Stimulated activated CD4-positive, alpha-beta T cell treated with anti-CD3 and anti-CD28 coated beads, TNF-alpha, amount 100 ng/mL, for 1 hour (primary cell): ENCODE data around the gene IDUA.
A peak's percentile ranks its signal among the peaks of the same experiment; 100 is the strongest.
"Not testable (repeated sequence)": the region's sequence is repeated elsewhere in the genome, so short reads cannot be mapped to it uniquely, and the experiment has no call there.

ENCODE experiments used
- DNase-seq, 3 donors: peaks; one replicate each; pipeline ENCODE4 v3.0.0-alpha.2; 2020; ENCODE audit warnings: low read depth in 3 of 3, low spot score in 1 of 3

Gene IDUA

GRCh38 chr4:986879-987623 lies at the start of gene IDUA:
IDUA (plus strand) TSS chr4:987044; CDS start chr4:987085, 41 bp downstream.
- DNase-seq = peak; percentile 58 to 80 (median 76)

- DNase-seq = not testable (repeated sequence)
Observed at GRCh38 chr4:939508-939907, 47.3 kb upstream of the IDUA start.

GRCh38 chr4:945274-946102 lies 41.4 kb upstream of the IDUA start:
- no peak for DNase-seq

GRCh38 chr4:946103-946450 lies 40.8 kb upstream of the IDUA start:
- DNase-seq = no peak

- no peak for DNase-seq
Observed at GRCh38 chr4:946517-947471, 40.0 kb upstream of the IDUA start.

- no peak for DNase-seq
Observed at GRCh38 chr4:947491-947971, 39.3 kb upstream of the IDUA start.

- no peak for DNase-seq
Observed at GRCh38 chr4:948101-948935, 38.5 kb upstream of the IDUA start.

GRCh38 chr4:948936-949300 lies 37.9 kb upstream of the IDUA start:
- DNase-seq = no peak

- no peak for DNase-seq
Observed at GRCh38 chr4:949656-950055, 37.2 kb upstream of the IDUA start.

GRCh38 chr4:950136-951020 lies 36.5 kb upstream of the IDUA start:
- no peak for DNase-seq

- DNase-seq = no peak
Observed at GRCh38 chr4:951186-951585, 35.7 kb upstream of the IDUA start.

GRCh38 chr4:951594-952468 lies 35.0 kb upstream of the IDUA start:
- DNase-seq = no peak

- DNase-seq = no peak
Observed at GRCh38 chr4:952881-953573, 33.8 kb upstream of the IDUA start.

- DNase-seq = no peak
Observed at GRCh38 chr4:953574-953915, 33.3 kb upstream of the IDUA start.

- DNase-seq = no peak
Observed at GRCh38 chr4:954211-955020, 32.4 kb upstream of the IDUA start.

- no peak for DNase-seq
Observed at GRCh38 chr4:955161-955921, 31.5 kb upstream of the IDUA start.
